ENCODE measurements around the gene TLL2. TPM values are rescaled to one million over a fixed set of nuclear protein-coding genes. Genes with fewer than 3 reads are reported as not detected.

TLL2 gene
- total and polyA plus RNA-seq, 7 donors = 0.22 to 0.64 (median 0.32) TPM

- Histone ChIP-seq H3K4me1 (no peaks in the 10 kb centered on the region), H3K36me3 (ENCODE audit: insufficient read depth in 1 of 2, low read depth in 1 of 2) (no peaks in the 10 kb centered on the region), H3K9me3 (no peaks in the 10 kb centered on the region), H3K27me3 (ENCODE audit: insufficient read depth in 3 of 3, low read length in 2 of 3) (peaks cover 0 to 1% (median 0%) of the 10 kb centered on the region in 3 donors), H3K27ac (no peak overlapping the region), H3K4me3 (no peak overlapping the region)
- TF ChIP-seq CTCF (IDR thresholded peaks at IDR 0.05) = no peak
- intact Hi-C loops (cut with DNase I) = no loop called here
- no peak for ATAC-seq
- 29 to 46% (median 38%) methylated on average over 5 of the region's 5 CpGs for WGBS, 3 donors
- no peak for DNase-seq
Observed at GRCh38 chr10:96468845-96469244, 44.9 kb downstream of the TLL2 start.

- Histone ChIP-seq H3K36me3 (ENCODE audit: insufficient read depth in 1 of 2, low read depth in 1 of 2) (no peaks in the 10 kb centered on the region), H3K4me1 (no peaks in the 10 kb centered on the region), H3K27ac (no peak overlapping the region), H3K27me3 (ENCODE audit: insufficient read depth in 3 of 3, low read length in 2 of 3) (peaks cover 0 to 1% (median 0%) of the 10 kb centered on the region in 3 donors), H3K4me3 (no peak overlapping the region), H3K9me3 (no peaks in the 10 kb centered on the region)
- intact Hi-C loops (cut with DNase I) = no loop called here
- no peak for TF ChIP-seq CTCF (IDR thresholded peaks at IDR 0.05)
- no peak for DNase-seq
- WGBS, 3 donors = 63 to 73% (median 72%) methylated on average over 6 of the region's 6 CpGs
- ATAC-seq = no peak
Observed at GRCh38 chr10:96465599-96465998, 48.1 kb downstream of the TLL2 start.

GRCh38 chr10:96463562-96463961 is 50.2 kb downstream of the TLL2 start:
- WGBS, 3 donors = 73 to 82% (median 82%) methylated on average over 3 of the region's 3 CpGs
- intact Hi-C loops (cut with DNase I) = no loop called here

GRCh38 chr10:96462606-96463151 is 51.0 kb downstream of the TLL2 start:
- 74 to 79% (median 78%) methylated on average over 6 of the region's 6 CpGs for WGBS, 3 donors
- intact Hi-C loops (cut with DNase I) = no loop called here
- DNase-seq = no peak

More at GRCh38 chr10:96463562-96463961, 50.2 kb downstream of the TLL2 start:
- no peak overlapping the region for H3K27ac ChIP-seq
- DNase-seq (no peak), ATAC-seq (no peak)
- TF ChIP-seq CTCF (IDR thresholded peaks at IDR 0.05) = no peak
- H3K27me3 ChIP-seq (ENCODE audit: insufficient read depth in 3 of 3, low read length in 2 of 3) = peaks cover 0 to 1% (median 0%) of the 10 kb centered on the region in 3 donors
- no peak overlapping the region for H3K4me3 ChIP-seq
- H3K4me1 ChIP-seq = no peaks in the 10 kb centered on the region
- H3K36me3 ChIP-seq (ENCODE audit: insufficient read depth in 1 of 2, low read depth in 1 of 2) = no peaks in the 10 kb centered on the region
- no peaks in the 10 kb centered on the region for H3K9me3 ChIP-seq

More at GRCh38 chr10:96462606-96463151, 51.0 kb downstream of the TLL2 start:
- no peak for TF ChIP-seq CTCF (IDR thresholded peaks at IDR 0.05)
- Histone ChIP-seq H3K27ac (no peak overlapping the region), H3K27me3 (ENCODE audit: insufficient read depth in 3 of 3, low read length in 2 of 3) (peaks cover 0 to 1% (median 0%) of the 10 kb centered on the region in 3 donors), H3K36me3 (ENCODE audit: insufficient read depth in 1 of 2, low read depth in 1 of 2) (no peaks in the 10 kb centered on the region), H3K9me3 (no peaks in the 10 kb centered on the region), H3K4me3 (no peak overlapping the region), H3K4me1 (no peaks in the 10 kb centered on the region)
- ATAC-seq = no peak
